CD4-positive, alpha-beta T cell treated with Interleukin-2 at 100 ng/mL for 4 hours (primary cell): ENCODE data around the gene TRMT11.
"Not testable (repeated sequence)": the region's sequence is repeated elsewhere in the genome, so short reads cannot be mapped to it uniquely, and the experiment has no call there.

Source experiments
- DNase-seq: peaks from one replicate; pipeline ENCODE4 v3.0.0-alpha.2; 2020; ENCODE audit warnings: low spot score

TRMT11 gene

DNA sequence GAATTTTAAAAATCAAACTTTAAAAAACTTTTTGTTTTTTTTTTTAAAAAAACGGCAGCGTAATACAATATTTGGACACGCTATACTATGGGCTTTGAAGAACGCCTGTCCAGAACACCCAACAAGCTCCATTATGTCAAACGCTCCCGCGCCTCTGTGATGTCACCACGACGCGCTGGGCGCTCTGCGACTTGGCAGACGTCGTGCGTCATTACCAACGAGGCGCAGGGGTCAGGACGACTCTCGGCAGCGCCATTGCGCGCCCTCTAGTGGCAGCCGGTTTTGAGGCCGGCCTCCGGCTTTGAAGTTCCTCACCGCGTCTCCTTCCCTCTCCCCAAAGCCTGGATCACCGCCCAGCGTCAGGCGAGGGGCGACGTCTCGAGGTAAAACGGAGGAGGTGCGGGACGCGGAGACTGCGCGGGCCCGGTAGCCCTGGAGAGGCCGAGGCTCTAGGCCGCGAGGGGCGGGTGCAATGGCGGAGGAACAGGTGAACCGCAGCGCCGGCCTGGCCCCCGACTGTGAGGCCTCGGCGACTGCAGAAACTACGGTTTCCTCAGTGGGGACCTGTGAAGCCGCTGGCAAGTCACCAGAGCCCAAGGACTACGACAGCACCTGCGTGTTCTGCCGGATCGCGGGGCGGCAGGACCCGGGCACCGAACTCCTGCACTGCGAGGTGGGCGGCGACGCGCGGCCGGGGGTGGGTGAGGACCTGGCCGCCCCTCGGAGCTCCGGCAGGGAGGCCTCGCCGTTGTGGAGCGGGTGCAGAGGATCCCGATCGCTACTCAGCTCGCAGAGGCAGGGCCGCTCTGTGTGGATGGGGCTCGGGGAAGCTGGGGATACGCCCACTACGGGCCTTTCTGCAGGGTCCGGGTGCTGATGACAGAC lies 29.6 kb upstream of the TRMT11 start, which contains the start of gene HINT3:
Gene HINT3 (plus strand): TSS at position 265 of the 885 bp plus-strand sequence. CDS start 208 bp downstream, at position 473.
- DNase-seq = peak; percentile 97

DNA sequence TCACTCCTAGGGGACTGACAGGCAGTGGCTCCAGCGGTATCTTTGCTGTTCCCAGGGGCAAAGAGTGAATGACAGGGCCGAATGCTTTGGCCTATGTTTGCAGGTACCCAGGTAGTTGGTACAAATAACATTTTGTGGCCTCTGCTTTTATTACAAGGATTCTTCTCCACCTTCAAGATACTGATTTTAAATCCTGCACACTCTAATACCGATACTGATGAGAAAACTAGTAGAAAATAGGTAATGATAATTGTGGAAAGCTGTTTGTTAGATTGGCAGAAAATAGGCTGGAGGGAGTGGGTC lies 29.0 kb upstream of the TRMT11 start:
- no peak for DNase-seq

DNA sequence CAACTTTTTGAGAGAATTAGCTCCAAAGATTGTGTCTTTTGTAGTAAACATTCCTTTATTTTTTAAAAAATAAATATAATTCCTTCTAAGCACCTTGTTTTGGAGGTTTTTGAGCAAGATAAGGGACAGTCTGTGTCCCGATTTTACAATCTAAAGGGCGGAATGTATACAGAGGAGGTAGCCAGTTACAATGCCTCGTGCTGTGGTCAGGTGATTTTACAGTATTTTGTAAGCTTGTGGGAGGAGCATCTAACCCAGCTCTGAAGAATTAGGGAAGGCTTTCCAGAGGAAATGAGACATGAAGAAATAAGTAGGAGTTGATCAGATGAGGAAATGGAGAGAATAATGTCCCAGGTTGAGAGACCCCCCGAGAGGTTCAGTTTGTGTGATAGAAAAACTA lies 28.5 kb upstream of the TRMT11 start:
- no peak for DNase-seq

DNA sequence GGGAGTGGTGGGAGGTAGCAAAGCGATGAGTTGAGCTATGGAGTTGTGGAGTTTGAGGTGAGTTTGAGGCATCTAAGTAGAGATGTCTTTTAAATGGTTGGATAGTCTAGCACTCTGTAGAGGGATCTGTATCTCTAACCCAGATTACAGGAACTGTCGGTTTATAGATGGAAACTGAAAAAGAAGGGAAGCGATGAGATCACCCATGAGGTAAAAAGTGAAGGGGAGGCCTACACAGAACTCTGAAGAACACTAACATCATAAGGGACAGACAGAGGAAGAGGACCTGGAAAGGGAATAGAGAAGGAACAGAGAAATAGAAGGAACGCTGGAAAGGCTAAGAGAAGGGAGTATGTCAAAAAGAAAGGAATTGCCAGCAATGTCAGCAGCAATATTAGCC lies 27.3 kb upstream of the TRMT11 start:
- DNase-seq = no peak

DNA sequence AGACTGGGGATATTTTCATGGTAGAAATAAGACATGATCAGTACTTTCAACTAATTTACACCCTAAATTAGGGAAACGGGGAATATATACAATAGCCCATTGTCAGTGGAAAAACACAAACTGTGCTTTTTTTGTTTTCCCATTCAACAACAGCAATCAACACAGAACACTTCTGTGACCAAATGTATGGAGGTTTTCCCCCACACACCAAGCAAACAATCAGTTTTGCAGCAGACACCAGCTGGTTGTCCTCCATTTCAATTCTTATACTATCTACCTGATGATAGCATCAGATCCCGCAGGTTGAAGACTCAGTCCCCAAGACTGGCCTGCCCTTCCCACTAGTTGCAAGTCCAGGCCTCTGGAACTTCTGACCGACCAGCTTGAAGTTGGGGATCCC lies 25.2 kb upstream of the TRMT11 start:
- no peak for DNase-seq

DNA sequence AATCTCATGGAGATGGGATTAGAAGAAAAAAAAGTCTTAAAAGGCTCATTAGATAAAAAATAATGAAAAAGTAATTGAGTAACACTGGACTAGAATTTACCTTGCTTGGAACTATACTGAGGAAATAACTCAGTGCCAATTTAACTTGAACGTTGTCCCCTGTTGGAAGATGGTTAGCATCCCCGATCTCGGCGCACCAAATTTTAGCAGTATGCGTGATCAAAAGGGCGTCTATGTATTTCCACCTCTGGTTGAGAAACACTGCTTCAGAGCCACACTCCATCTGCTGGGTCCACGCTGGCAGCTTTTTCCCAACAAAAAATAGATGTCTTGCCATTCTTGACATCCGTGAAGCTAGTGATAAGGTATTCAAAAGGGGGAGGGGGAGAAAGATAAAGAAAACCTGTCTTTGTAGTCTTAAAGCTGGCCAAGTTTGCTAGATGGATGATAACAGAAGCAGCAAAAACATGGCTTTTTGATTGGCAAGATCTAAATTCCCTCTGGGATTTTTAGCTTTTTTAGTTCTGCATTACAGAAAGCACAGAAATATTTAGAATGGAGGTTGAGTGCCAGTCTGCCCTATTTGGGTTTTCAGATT lies 23.3 kb upstream of the TRMT11 start:
- DNase-seq = no peak

DNA sequence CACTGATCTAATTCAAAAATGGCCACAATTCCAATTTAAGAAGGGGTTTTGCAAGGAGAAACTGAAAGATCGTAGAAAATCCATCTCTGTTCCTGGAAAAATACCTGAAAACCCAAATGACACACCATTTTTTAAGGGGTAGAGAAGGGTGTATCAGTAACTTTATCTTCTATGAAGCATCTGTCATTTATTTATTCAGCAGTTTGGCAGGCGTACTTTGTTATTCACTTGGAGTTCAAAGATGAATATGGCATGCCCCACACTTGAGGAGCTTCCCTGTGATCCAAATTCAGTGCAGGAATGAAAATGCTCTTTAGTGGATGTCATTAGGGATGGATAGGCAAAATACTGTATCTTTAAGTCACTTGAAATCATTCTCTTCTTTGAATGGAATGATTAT lies 22.5 kb upstream of the TRMT11 start:
- no peak for DNase-seq

DNA sequence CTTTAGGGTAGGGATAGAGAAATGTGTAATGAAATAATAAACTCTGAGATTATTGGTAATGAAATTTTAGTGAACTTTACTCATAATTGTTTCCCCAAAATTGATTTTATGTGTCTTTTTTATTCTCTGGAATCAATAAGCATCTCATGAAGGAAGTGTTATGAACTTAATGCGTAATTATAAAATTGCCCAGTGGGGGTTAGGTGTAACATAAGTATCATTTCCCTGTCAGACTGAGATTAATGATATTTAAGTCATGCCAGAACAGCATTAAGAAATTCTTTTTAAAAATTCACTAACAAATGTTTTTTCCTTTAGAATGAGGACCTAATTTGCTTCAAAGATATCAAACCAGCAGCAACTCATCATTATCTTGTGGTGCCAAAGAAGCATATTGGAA lies 19.8 kb upstream of the TRMT11 start:
- DNase-seq = no peak

DNA sequence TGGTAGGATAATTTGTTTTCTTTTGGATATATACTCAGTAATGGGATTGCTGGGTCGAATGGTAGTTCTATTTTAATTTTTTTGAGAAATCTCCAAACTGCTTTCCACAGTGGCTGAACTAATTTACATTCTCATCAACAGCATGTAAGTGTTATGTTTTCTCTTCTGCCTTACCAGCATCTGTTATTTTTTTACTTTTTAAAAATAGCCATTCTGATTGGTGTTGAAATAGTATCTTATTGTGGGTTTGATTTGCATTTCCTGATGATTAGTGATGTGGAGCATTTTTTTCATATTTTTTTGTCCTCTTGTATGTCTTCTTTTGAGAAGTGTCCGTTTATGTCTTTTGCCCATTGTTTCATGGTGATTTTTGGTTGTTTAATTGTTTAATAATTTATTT lies 17.8 kb upstream of the TRMT11 start:
- no peak for DNase-seq

DNA sequence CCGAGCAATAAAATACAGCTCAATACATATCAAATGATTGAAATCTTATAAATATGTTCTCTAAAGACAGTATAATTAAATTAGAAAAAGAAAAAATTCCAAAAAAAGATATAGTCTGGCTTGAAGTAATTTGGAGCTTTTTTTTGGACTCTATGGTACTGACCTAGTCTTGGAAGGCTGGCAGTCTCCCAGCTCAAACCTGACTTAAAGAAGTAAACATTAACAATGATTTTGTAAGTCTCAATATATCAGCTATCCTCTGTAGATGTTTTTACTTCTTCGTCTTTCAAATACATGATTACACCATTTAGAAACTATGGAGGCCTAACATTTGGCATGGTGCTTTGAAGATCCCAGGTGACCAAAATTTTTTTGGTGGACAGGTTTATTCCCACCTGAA lies 15.6 kb upstream of the TRMT11 start:
- DNase-seq = no peak

DNA sequence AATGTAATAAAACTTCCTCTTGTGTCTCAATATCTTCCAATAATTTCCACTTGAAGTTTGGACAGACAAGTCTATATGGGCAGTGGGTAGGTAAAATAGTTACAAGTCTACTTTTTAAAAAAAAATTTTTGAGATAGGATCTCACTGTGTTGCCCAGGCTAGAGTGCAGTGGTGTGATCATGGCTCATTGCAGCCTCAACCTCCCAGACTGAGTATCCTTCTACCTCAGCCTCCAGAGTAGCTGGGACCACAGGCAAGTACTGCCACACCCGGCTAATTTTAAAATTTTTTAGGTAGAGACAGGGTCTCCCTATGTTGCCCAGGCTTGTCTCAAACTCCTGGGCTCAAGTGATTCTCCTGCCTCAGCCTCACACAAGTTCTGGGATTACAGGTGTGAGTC lies 13.9 kb upstream of the TRMT11 start:
- not testable (repeated sequence) for DNase-seq

DNA sequence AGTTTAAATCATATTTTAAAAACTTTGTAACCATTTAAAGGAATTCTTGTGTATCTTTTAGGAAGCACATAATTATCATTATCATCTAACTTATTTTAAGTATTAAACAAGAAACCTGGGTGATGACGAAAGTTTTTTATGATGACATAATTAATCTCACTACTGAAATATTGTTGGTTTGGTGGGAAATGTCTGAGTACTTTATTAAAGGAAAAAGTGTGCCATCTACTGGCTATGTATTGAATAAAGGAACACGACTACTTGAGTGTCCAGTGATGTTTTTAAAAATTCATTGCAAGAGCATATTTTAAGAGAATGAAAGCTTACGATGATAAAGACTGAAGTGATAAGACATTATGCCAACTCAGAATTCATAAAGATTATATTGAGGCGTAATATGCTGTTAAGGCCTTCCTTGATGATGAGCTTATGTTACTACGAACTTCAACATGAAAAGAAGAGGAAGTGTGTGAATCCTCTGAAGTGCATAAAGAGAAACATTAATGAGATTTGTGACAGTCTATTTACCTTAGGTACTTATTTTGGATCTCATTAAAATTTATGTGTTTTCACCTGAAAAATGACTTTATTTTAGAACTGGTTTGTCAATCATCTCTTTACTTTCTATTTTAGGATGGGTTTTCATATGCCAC lies 12.0 kb upstream of the TRMT11 start:
- peak; percentile 58 for DNase-seq

DNA sequence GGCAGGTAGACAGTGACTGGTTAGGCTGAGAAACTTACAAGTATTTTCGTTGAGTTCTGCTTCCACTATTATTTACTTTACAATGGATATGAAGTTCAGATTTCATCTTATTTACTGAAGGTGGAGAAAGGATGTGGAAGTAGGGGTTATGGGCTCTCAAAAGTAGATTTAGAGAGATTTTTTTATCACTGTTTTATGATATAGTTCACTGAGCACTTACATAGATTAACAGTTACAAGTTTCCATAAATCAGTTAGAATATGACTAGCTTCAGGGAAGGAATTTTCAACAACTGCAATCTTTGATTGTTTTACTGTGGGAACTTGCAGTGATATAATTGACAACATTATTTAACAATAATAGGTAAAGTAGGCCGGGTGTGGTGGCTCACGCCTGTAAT lies 7.2 kb upstream of the TRMT11 start:
- no peak for DNase-seq

DNA sequence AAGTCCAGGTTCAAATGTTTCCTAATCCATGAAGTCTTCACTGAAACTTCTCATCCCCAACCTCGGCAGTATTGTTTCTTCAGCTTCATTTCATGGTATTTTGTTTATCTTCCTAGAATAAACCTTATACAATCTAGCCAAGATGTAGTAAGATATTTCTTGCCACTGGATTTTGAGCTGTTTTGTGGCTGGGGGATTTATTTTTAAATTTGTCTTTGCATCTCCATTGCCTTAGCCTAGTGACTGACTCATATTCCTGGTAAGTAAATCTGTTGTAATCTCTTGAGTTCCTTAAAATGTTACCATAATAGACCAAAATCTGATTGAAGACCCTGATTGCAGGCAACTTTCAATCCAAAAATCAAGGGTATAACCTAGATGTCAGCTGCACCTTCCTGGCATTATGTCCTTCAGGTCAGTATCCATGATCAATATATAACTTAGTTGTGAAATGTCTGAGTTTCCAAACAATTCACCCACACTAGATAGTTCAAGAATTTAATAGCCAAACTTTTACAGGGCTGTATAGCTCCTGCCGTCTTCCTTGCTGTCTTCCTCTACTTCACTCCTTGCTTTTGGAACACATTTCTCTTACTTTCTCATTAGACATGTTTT lies 4.7 kb upstream of the TRMT11 start:
- DNase-seq = no peak

DNA sequence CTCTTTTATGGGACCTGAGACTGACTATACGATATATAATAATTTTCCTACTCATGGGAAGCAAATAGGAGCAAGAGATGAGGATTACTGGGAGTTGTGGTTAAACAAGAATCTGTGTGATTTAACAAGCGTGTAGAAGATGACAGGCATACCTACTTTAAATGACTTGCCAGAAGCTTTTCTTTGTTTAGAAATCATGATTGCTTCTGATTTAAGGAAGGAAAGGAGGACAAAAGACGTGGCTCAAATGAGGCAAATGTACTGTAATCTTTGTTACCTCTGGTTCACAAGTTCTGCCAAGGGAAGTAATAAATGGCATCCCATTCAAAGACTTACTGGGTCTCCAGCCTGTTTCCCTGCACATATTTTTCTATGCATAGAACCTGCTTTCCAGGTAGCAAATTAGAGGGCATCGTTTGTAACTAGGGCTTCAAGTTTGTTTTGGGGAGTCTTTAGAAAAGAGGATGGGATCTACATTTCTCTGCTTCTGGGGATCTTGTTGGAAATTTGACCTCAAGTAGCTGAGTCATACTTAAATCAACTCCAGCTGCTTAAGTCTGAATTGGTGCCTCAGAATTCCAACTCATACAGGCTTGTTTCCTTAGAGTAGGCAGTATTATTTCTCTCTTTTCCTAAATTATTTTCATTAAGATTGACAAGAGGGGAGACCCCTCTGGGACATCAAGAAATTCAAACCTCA lies 2.9 kb upstream of the TRMT11 start:
- no peak for DNase-seq

DNA sequence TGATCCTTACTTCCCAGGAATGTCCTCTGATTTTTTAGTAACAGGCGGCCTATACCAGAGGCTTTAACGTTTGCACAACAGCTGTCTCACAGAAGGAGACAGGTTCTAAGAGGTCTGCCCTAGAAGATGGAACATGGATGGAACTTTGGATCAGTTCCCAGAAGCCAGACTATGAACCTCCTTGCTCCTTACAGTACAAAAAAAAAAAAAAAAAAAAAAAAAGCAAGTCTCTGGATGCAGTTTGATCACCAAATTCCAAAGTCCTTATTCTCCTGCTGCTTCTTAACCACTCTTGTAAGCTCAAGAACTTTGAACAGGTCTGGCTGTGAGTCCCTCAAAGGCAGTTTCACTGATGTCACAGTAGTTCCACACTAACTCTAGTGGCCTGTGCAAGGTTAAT lies 2.0 kb upstream of the TRMT11 start:
- DNase-seq = no peak

DNA sequence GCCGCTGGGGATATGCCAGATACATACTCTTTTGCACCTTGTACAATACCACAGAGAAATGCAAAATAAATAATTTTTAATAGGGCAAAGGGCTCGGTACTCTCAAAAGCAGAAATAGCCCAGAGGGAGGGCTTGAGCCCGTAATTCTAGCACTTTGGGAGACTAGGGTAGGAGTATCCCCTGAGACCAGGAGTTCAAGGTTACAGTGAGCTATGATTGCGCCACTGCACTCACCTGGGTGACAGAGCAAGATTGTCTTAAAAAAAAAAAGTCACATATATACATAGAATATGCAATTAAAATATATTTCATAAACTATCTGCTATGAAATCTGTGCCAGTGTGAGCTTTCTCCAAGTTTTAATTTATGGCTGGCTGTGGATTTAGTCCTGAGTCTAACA lies 818 bp upstream of the TRMT11 start:
- DNase-seq = no peak

DNA sequence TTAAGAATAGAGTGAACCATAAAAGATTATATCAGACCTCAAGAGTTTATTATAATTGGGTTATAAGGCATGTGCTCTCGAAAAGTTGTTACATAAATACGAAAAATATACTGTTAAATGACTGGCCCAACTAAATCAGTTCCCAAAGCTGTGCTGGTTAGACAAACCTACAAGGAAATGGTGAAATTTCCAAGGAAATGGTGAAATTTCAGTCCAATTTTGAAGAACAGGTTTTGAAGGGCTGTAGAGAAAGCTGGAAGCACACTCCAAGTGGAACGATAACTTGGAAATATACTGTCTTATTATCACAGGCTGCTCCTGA lies 400 bp upstream of the TRMT11 start:
- no peak for DNase-seq

DNA sequence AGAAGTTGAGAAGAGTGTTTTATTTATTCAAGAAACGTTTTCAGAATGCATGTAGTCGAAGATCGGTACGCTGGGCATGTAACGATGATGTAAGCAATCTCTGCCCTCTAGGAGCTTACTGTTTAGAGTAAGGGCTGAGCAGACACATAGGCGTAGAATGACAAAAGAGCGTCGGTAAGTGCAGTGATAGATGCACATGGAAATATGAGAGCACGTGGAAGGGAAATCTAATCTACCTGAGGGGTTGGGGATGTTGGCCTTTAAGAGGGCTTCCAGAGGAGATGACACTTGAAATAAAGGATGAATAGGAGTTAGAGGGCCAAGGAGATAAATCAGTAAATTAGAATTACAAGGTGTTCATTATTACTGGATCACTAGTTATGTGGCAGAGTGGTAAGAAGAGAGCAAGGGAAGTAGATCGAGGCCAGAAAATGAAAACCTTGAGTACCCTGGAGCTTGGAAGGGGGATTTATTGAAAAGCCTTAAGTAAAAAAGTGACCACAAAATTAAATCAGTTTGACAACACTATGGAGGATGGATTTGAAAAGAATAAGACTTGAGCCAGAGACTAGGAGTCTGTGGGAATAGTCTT lies 782 bp downstream of the TRMT11 start:
- DNase-seq = peak; percentile 32

DNA sequence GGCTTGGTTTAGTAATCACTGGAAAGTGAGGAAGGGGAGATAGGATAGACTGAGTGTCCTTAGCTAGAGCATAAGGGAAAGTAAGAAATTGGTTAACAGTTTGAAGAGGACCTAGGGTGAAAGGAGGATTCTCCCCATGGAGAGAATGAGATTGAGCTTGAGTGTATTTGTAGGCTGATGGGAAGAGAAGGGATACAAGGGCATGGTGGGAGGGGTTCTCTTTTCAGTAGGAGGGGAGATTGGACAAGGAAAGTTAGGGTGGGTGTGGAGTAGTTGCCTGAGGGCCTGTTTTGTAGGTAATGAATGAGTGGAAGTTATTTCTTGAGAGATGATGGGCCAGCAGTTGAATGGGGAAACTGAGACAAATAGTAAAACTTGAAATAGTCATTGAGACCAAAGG lies 1.9 kb downstream of the TRMT11 start:
- DNase-seq = no peak

DNA sequence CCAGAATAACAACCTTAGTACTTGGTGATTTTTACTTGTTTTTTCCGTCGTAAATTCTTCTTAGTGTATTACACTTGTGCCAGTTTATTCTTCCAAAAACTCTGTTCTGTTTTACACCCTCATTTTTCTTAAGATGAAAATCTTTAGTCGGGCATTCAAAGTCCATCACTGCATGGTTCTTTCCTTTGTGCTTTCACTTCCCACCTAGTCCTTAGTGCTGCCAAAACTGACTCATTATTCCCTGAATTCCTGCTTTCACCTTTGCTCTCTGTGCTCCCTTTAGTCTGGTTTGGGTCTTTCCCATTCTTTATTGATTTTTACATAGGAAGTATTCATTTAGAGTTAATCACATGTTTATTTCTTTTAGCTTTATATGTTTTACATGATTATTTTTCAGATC lies 3.3 kb downstream of the TRMT11 start:
- no peak for DNase-seq

DNA sequence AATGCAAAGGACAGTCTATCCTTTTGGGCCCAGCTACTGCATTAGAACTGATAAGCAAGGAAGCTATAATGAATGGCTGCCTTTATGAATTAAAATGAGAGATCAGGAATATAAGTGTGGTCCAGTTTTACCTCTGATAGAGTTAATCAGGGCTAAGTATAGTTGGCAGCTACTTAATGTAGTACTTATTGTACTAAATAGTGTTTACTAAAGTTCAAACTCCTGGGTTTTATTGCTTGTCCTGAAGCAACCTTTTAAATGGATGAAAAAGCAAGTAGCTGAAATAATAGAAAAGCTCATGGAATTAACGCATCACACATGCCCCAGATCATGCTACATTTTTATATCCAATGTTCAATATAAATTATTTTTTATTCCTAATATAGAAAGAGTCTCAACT lies 5.3 kb downstream of the TRMT11 start:
- no peak for DNase-seq
